ENCODE measurements around the gene GFOD1.

- TF ChIP-seq, protein P1, sequence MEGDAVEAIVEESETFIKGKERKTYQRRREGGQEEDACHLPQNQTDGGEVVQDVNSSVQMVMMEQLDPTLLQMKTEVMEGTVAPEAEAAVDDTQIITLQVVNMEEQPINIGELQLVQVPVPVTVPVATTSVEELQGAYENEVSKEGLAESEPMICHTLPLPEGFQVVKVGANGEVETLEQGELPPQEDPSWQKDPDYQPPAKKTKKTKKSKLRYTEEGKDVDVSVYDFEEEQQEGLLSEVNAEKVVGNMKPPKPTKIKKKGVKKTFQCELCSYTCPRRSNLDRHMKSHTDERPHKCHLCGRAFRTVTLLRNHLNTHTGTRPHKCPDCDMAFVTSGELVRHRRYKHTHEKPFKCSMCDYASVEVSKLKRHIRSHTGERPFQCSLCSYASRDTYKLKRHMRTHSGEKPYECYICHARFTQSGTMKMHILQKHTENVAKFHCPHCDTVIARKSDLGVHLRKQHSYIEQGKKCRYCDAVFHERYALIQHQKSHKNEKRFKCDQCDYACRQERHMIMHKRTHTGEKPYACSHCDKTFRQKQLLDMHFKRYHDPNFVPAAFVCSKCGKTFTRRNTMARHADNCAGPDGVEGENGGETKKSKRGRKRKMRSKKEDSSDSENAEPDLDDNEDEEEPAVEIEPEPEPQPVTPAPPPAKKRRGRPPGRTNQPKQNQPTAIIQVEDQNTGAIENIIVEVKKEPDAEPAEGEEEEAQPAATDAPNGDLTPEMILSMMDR (IDR thresholded peaks at IDR 0.05 in 8 of 11, conservative IDR thresholded peaks at IDR 0.05 in 3 of 11), result no peak
- no peak for TF ChIP-seq POLR2AphosphoS5 (IDR thresholded peaks at IDR 0.05)
- no peak for TF ChIP-seq POLR2A (IDR thresholded peaks at IDR 0.05)
These were observed 117.8 kb downstream of the GFOD1 start for GRCh38 chr6:13369591-13369990.
